Transverse colon (tissue), 4 donors: Measurements from ENCODE around the gene ALDH16A1. TPM values are rescaled to one million over a fixed set of nuclear protein-coding genes. Genes with fewer than 3 reads are reported as not detected.

Experiments used
- DNase-seq: peaks from one replicate; pipeline ENCODE4 v3.0.0-alpha.2; 2019
- H3K27ac ChIP-seq, 4 donors: fragments of 200-600 bp; sonication (generic); 2 replicates each; pipeline ENCODE4 v1.5.1; 2016 to 2018; ENCODE audit warnings: inconsistent platforms in 4 of 4
- H3K27me3 ChIP-seq: fragments of 200-600 bp; sonication (generic); 2 replicates; pipeline ENCODE4 v1.5.1; 2017; ENCODE audit warnings: inconsistent platforms
- H3K36me3 ChIP-seq, 4 donors: fragments of 200-600 bp; sonication (generic); 2 replicates each; pipeline ENCODE4 v1.5.1; 2017 to 2019; ENCODE audit warnings: inconsistent platforms in 4 of 4
- H3K4me1 ChIP-seq, 4 donors: fragments of 200-600 bp; sonication (generic); 2 replicates each; pipeline ENCODE4 v1.5.1; 2017 to 2020; ENCODE audit warnings: inconsistent platforms in 4 of 4
- H3K4me3 ChIP-seq, 4 donors: fragments of 200-600 bp; sonication (generic); 1 replicate in 1 of 4; 2 replicates in 3 of 4; pipeline versions ENCODE4 v1.5.1 to v1.6.1; 2017 to 2019; ENCODE audit warnings: inconsistent platforms in 4 of 4
- H3K9me3 ChIP-seq, 2 donors: fragments of 200-600 bp; sonication (generic); 2 replicates each; pipeline ENCODE4 v1.5.1; 2017 to 2019; ENCODE audit warnings: inconsistent platforms in 2 of 2
- CTCF ChIP-seq, 5 experiments: fragments of 200-600 bp in 3 of 5; fragments of 450-650 bp in 2 of 5; sonication (generic) in 3 of 5; IDR thresholded peaks; 1 replicate in 2 of 5; 2 replicates in 3 of 5; pipeline ENCODE4 v1.5.1; 2016 to 2017; ENCODE audit warnings: antibody characterized with exemption in 5 of 5, inconsistent platforms in 3 of 5, mild to moderate bottlenecking in 2 of 5, moderate library complexity in 1 of 5
- EP300 ChIP-seq: sonication (generic); formaldehyde crosslinking; IDR thresholded peaks from one replicate; pipeline ENCODE4 v1.6.1; 2017; ENCODE audit warnings: antibody characterized with exemption, low read depth
- POLR2A ChIP-seq: fragments of 450-650 bp; IDR thresholded peaks from one replicate; pipeline ENCODE4 v1.6.1; 2016; ENCODE audit warnings: antibody characterized with exemption, mild to moderate bottlenecking, moderate library complexity
- POLR2AphosphoS5 ChIP-seq, 3 donors: sonication (generic); formaldehyde crosslinking; IDR thresholded peaks; one replicate each; pipeline ENCODE4 v1.6.1; 2016; ENCODE audit warnings: antibody characterized with exemption in 3 of 3
- WGBS, 2 donors: methylation state at CpG; one replicate each; pipeline ENCODE4 v1.1.5; 2018; ENCODE audit warnings: low coverage in 1 of 2; 5-methylcytosine and 5-hydroxymethylcytosine counted together
- in situ Hi-C, 4 donors: fragments of 200-750 bp; cut with MboI; loops; one replicate each; pipeline versions ENCODE4 v1.15.0 to v1.15.1; 2017; ENCODE audit warnings: low sequenced_read_pairs in 3 of 4, low pct_ligation_motif_present in 1 of 4, low pct_unique_long_range_greater_than_20kb in 1 of 4
- intact Hi-C: fragments of 100-400 bp; cut with DNase I; formaldehyde crosslinking; loops from one replicate; pipeline ENCODE4 v1.15.1; 2023; ENCODE audit warnings: low total_unique reads
- total RNA-seq, 4 donors: library from RNA; depleted of rRNA; stranded (reverse); fragments of >200 nt; gene quantifications; one replicate each; pipeline ENCODE4 v1.1.0, GENCODE V29; 2016

ALDH16A1 gene
- total RNA-seq, 4 donors from 2014 or later: 24.3 to 465 (median 43.1) TPM

DNA sequence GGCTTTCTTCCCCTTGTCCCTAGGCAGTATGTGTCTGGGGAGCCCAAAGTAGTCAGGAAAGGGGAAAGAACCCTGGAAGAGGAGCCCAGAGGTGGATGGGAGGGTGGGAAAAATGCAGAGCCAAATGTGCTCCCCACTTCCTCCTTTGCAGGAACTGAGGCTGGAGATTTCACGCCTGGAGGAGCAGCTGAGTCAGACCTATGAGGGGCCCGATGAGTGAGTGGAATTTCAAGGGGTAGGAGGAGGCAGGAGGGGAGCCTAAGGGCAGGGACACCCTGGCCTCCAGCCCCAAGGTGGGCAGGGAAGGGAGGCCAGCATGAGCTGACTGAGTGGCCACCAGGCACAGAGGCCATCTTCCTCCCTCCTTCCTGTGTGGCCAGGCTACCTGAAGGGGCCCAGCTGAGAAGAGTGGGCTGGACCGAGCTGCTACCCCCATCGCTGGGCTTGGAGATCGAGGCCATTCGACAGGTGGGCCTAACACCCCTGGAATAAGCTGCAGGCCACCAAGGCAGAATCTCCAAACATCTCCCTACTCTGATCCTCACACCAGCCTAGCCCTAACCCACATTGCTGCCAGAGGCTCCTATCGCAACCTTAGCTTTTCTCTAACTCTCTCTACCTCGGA, 44.1 kb upstream of the ALDH16A1 start:
- H3K36me3 ChIP-seq: no peaks in the 10 kb centered on the region
- peak overlapping the region in 2 of 4 donors; percentile 12 to 19 for H3K27ac ChIP-seq
- 77 to 83% methylated on average over 2 to 8 of the region's 8 CpGs for WGBS, 2 donors
- peaks cover 0 to 8% (median 0%) of the 10 kb centered on the region in 4 donors for H3K4me1 ChIP-seq
- no peaks in the 10 kb centered on the region for H3K9me3 ChIP-seq
- H3K4me3 ChIP-seq: no peak overlapping the region
- no peak for TF ChIP-seq CTCF (IDR thresholded peaks at IDR 0.05)
- TF ChIP-seq POLR2A: no peak
- TF ChIP-seq POLR2AphosphoS5 (IDR thresholded peaks at IDR 0.05): no peak
- no peak for TF ChIP-seq EP300
- intact Hi-C loops: no loop called here
- H3K27me3 ChIP-seq: peaks cover 5% of the 10 kb centered on the region
- DNase-seq: no peak
- in situ Hi-C loops: no loop called here

DNA sequence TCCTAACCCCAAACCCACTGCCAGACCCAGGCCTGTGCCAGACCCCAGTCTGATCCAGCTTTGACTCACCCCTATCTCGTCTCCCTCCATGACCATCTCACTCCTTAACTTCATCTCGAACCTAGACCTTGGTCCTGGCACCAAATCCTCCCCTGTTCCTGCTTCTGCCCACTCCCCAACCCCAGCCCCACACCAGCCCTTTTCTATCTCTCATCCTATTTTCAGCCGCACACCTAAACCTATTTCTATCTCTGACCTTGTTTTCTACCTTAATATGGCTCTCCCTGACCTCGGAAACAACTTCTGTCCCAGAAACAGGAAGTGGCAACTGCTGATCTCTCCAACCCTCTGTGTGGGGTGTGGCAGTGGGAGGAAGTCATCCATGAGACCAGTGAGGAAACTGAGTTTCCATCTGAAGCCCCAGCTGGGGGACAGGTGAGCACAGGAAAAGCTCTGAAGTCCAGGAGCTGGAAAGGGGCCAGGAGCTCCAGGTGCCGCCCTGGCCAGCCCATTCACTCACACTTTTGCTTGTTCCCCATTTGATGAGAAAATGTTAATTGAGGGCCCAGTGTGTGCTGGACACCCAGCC, 43.5 kb upstream of the ALDH16A1 start:
- Histone ChIP-seq H3K4me3 (no peak overlapping the region), H3K4me1 (peaks cover 0 to 8% (median 0%) of the 10 kb centered on the region in 4 donors), H3K9me3 (no peaks in the 10 kb centered on the region), H3K27me3 (peaks cover 5% of the 10 kb centered on the region), H3K36me3 (no peaks in the 10 kb centered on the region), H3K27ac (peak overlapping the region in 2 of 4 donors; percentile 12 to 19)
- in situ Hi-C loops (no loop called here), intact Hi-C loops (no loop called here)
- 58 to 70% methylated on average over 2 to 5 of the region's 5 CpGs for WGBS, 2 donors
- TF ChIP-seq POLR2A (no peak), POLR2AphosphoS5 (IDR thresholded peaks at IDR 0.05) (no peak), EP300 (no peak), CTCF (IDR thresholded peaks at IDR 0.05) (no peak)
- no peak for DNase-seq

DNA sequence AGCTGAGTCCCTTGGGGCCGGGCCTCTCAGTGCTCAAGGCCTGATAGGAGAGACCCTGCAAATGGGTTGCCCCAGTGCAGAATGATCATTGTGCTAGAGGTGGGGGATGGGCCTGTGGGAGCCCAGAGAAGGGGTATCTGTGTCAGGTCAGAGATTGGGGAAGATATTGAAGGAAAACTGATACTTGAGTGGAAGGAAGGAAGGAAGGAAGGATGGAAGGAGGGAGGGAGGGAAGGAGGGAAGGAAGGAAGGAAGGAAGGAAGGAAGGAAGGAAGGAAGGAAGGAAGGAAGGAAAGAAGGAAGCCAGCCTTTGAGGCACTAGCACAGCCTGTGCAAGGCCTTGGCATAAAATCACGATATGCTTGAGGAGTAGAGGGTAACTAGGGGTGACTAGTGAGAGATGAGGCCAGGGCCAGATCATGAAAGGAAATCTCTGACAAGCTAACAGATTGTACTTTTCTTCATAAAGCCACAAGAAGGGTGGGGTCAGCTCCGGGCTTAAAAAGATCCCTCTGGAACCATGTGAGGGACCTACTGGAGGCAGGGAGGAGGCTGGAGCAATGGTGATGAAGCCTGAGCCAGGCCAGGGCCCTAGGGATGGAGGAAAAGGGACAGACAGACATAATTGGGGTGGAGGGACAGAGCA, 41.2 kb upstream of the ALDH16A1 start:
- intact Hi-C loops: no loop called here
- Histone ChIP-seq H3K4me3 (no peak overlapping the region), H3K36me3 (no peaks in the 10 kb centered on the region), H3K4me1 (peaks cover 0 to 8% (median 0%) of the 10 kb centered on the region in 4 donors), H3K27me3 (peaks cover 20% of the 10 kb centered on the region), H3K9me3 (no peaks in the 10 kb centered on the region), H3K27ac (no peak overlapping the region)
- in situ Hi-C loops: no loop called here
- TF ChIP-seq POLR2A (no peak), POLR2AphosphoS5 (IDR thresholded peaks at IDR 0.05) (no peak), EP300 (no peak), CTCF (IDR thresholded peaks at IDR 0.05) (no peak)
- WGBS, 2 donors: 71 to 92% methylated on average over 2 to 3 of the region's 3 CpGs
- DNase-seq: no peak

GRCh38 chr19:49413348-49413747, 39.7 kb upstream of the ALDH16A1 start:
- in situ Hi-C loops (no loop called here), intact Hi-C loops (no loop called here)
- 66% methylated on average over 9 of the region's 9 CpGs; no CpG with 5 or more reads in 1 of the 2 donors for WGBS, 2 donors
- H3K4me1 ChIP-seq: peaks cover 0 to 8% (median 0%) of the 10 kb centered on the region in 4 donors
- H3K9me3 ChIP-seq: no peaks in the 10 kb centered on the region
- DNase-seq: no peak
- H3K27me3 ChIP-seq: peaks cover 35% of the 10 kb centered on the region
- no peak for TF ChIP-seq CTCF (IDR thresholded peaks at IDR 0.05)
- no peak for TF ChIP-seq POLR2A
- no peak for TF ChIP-seq EP300
- TF ChIP-seq POLR2AphosphoS5 (IDR thresholded peaks at IDR 0.05): no peak
- no peak overlapping the region for H3K4me3 ChIP-seq
- no peak overlapping the region for H3K27ac ChIP-seq
- H3K36me3 ChIP-seq: no peaks in the 10 kb centered on the region
